Fibroblast of skin of back (primary cell): Measurements from ENCODE around the gene CDC16.
"Not testable (repeated sequence)": the region's sequence is repeated elsewhere in the genome, so short reads cannot be mapped to it uniquely, and the experiment has no call there.

ENCODE experiments used
- DNase-seq: peaks from one replicate; pipeline ENCODE4 v3.0.0-alpha.2; 2013

The CDC16 gene

DNA sequence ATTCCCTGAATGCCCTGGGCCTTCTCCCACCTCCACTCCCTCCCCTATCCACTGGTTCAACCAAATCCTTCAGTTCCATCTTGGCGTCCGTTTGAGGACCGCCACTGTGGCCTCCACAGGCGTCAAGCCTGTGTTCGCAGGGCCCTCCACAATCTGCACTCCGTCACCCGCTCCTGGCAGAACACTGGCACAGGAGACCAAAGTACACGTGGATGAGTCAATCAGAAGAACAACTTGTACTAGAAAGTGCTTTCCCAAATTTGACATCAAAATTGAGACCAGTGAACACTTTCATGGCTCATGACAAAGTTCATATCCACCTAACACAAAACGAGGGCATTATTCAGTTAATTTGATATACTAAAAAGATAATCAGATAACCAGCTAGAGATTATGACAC is 6.5 kb upstream of the CDC16 start:
- no peak for DNase-seq

DNA sequence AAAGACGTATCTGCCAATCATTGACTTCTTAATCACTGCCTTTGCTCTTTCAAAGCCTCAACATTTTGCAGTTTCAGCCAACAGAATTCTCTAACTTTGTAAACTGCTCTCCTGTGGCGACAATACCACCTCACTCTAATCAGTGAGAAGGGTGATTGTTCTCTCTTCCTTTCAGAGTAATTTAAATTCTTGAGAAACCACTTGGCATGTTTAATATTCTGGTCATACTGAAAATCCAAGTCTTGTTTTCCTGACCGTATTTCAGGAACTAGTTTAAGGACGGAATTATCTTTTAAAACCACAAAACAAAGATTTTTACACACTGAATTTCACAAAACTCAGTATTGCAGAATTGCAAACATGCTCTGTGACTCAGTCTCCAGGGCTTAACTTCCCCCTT is 5.2 kb upstream of the CDC16 start:
- DNase-seq: no peak

DNA sequence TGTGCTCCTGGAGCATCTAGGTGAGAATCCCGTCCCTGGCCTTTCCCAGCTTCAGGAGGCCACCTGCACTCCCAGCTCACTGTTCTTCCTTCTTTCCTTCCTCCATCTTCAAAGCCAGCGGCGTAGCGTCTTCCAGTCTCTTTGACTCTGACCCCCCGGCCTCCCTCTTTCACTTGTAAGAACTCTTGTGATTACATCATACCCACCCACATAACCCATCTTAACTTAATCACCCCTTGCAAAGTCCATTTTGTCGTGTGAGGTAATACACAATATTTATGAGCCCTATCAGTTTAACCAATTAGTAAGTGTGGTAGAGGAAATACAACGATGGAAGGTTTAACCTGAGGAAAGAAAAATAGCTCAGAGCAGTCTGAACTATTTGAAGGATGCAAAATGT is 4.6 kb upstream of the CDC16 start:
- peak; percentile 15 for DNase-seq

DNA sequence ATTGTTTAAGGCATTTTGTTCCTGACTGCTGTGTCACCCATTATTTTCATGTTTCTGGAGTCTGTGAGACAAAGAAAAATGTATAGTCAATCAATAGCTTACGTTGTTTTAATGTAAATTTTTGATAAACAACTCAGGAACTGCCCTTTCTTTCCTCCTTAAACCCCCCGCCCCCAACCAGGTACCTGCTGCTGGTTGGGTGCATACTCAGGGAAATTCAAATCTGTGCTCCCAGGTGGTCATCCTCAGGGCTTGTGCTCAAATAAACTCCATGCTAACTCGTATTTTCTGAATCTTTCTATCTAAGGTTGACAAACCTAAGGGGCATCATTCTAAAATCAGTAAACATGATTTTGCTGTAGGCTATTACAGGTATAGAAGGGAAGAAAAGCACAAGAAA is 4.1 kb upstream of the CDC16 start:
- DNase-seq: no peak

DNA sequence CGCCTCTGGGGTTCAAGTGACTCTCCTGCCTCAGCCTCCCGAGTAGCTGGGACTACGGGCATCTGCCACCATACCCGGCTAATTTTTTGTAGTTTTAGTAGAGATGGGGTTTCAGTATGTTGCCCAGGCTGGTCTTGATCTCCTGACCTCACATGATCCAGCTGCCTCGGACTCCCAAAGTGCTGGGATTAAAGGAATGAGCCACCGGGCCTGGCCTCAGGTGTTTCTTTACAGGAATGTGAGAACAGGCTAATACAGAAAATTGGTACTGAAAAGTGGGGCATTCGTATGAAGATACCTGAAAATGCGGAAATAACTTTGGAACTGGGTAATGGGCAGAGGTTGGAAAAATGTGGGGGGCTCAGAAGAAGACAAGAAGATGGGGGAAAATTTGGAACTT is 2.8 kb upstream of the CDC16 start:
- no peak for DNase-seq

DNA sequence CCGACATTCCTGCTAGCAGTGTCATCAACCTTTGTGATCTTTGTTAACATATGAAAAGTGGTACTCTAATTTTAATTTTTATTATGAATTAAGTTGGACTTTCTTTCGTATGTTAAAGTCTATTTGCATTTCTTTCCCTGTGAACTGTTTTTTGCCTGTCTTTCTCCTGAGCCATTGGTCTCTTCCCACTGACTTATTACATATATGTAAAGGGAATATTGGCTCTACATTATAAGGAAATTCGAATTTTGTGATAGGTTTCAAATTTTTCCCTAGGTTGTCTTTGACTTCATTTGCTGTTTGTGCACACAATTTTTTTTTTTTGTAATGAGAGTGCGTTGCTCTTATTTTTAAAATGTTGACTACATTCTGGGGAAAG is 442 bp upstream of the CDC16 start:
- DNase-seq: no peak

DNA sequence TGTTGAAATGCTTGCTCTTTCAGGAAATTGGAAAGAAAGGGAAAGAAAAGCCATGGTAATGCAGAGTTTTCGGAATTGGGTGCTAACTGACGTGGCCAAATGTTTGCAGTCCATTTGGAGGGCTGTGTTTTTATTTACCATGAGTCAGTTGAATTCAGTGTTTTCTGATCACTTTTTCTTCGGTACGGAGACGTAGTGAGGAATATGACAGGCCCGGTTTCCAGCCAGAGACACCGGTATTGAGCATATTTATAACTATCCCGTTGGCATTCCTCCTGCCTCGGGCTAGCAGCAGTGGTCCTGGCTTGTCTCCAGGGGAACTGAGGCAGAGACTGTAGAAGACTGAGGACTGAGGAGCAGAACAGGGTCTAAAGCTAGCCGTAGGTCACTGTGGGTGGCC is 1.0 kb downstream of the CDC16 start:
- no peak for DNase-seq

DNA sequence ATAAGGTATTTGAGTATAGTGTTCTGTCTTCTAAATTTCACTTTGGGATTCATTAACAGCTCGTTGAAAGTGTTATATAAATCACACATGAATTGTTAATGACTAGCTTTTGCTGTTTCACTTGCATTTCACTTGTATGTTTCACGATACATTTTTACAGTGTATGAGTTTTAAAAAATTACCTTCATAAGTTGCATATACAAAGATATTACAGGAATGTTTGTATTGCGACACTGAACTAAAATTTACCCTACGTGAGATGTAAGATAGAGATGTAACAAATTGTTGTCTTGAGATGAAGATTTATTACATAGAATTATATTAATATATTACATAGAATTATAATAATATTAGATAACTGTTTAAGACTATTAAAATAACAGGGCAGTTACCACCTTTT is 1.5 kb downstream of the CDC16 start:
- DNase-seq: no peak

DNA sequence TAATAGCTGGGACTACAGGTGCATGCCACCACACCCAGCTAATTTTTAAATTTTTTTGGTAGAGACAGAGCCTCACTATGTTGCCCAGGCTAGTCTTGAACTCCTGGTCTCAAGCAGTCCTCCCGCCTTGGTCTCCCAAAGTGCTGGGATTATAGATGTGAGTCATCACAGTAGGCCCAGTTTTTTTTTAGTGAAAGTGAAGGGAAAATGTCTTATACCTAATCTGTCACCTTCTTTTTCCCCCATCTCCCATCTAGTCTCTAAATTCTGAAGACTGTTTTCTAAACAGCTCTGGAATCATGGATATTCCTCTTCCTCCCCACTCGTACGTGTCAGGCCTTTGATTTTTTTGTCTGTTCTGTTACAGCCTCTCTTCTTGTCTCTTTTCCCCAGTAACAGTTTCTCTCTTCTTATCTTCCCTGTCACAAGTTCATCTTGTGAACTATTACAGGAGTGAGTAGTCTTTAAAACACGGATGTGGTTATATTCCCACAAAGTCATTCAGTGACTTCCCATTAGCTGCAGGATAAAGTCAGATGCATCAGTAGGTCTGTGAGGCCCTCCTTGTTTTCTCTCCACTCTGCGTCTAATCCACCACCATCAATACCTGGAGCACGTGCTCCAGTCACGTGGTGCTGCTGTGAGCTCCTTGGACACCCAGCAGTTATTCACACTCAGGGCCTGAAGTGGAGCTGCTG is 2.9 kb downstream of the CDC16 start:
- DNase-seq: no peak

DNA sequence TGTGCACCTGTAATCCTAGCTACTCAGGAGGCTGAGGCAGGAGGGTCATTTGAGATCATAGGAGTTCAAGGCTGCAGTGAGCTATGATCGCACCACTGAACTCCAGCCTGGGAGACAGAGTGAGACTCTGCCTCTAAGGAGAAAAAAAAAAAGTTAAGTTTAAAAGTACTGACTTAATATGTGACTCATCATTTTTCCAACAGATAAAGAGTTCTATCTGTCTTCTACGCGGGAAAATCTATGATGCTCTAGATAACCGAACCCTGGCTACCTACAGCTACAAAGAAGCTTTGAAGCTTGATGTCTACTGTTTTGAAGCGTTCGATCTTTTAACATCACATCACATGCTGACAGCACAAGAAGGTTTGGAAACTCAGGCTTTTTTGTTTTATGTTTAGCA is 7.2 kb downstream of the CDC16 start:
- no peak for DNase-seq

DNA sequence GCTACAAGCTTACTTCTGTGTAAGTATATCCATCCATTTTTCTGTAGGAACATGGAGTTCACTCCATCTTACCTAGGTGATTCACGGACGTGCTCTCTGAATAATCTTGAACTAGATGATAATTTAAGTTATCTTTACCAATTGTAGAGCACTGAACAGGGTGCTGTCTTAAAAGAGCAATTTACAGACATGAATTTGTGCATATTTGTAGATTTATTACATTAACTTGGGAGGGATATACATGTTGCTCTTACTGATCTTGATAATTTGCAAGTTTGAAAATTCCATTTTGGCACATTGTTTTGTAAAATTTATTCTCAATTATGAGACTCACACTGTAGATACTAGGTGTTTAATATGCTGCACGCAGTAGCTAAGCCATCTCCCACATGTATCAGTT is 9.3 kb downstream of the CDC16 start:
- DNase-seq: no peak

DNA sequence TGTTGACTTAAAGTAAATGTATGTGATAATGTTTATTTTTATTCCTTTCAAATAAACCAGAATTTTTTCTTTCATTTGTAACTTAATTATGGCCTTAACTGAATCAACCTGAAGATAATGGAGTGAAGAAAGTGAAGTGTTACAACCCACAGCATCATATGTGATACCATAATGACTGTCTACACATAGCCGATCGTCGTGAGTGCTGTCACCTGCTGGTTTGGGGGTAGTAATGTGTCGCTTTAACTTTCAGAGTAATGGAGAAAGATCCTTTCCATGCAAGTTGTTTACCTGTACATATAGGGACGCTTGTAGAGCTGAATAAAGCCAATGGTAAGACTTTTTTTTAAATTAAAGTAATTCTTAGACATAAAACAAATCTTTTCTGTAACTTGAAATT is 9.9 kb downstream of the CDC16 start:
- no peak for DNase-seq

DNA sequence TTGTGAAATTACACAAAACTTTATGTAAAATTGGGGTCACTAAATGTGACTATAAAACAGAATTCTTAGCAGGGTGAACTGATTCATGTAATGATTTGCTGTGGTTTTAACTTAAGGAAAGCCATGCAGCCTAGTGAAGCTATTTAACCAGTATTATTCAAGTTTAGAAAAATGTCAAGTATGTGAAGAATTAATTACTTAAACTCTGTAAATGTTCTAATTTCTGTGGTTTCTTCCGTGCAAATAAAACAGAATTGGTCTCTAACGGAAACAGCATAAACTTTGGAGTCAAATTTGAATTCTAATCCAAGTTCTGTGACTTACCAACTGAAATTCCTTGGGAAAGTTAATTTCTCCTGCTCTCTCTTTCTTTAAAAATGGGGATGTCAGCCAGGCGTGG is 13.3 kb downstream of the CDC16 start:
- peak; percentile 75 for DNase-seq

DNA sequence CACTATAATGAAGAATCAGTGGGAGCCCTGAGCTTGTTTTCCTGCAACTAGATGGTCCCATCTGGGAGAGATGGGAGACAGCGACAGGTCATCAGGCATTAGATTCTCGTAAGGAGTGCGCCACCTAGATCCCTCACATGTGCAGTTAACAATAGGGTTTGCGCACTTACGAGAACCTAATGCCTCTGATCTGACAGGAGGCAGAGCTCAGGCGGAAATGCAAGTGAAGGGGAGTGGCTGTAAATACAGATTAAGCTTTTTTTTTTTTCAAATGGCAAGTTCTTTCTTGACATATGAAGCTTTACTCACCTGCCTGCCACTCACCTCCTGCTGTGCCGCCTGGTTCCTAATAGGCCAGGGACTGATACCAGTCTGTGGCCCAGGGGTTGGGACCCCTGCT is 14.4 kb downstream of the CDC16 start:
- no peak for DNase-seq

DNA sequence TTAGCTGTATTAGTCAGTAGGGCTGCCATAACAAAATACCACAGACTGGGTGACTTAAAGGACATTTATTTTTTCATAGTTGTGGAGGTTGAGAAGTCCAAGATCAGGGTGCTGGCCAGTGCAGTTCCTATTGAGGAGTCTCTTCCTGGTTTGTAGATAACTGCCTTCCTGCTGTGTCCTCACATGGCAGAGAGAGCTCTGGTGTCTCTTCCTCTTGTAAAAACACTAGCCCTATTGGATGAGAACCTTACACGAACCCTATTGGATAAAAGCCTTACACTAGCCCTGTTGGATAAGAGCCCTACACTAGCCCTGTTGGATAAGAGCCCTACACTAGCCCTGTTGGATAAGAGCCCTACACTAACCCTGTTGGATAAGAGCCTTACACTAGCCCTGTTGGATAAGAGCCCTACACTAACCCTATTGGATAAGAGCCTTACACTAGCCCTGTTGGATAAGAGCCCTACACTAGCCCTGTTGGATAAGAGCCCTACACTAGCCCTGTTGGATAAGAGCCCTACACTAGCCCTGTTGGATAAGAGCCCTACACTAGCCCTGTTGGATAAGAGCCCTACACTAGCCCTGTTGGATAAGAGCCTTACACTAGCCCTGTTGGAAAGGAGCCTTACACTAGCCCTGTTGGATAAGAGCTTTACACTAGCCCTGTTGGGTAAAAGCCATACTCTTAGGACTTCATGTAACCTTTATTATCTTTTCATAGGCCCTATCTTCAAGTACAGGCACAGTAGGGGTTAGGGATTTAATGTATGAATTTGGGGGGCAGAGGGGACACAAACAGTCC is 17.1 kb downstream of the CDC16 start:
- DNase-seq: not testable (repeated sequence)

DNA sequence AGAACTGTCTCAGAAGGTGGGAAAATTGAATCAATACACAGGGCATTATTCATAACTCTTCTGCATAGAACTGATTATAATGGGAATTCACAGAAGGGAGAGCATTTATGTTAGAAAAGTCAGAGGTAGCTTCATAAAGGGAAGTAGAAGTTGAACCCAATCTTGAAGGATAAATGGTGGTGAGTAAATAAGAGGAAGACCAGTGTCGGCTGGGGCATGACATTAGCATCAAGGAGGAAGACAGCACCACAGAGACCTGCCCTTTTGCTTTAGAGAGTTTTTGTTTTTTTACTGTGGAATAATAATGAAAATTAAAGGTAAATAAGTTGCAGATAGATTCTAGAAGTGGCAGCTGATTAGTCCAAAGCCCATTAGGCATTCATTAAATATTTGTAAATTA is 21.9 kb downstream of the CDC16 start:
- no peak for DNase-seq

DNA sequence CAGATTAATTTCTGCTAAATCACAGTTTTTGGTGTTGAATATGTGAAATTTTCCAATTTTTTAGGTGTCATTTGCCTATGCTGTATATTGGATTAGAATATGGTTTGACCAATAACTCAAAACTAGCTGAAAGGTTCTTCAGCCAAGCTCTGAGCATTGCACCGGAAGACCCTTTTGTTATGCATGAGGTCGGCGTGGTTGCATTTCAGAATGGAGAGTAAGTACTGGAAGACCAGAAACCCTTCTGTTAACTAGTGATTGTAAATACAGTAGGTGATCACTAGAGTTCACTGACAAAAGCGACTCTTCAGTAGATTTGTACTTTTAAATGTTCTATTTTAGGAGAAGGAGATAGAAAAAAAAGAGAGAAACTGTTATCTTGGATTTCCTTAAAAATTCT is 22.3 kb downstream of the CDC16 start:
- no peak for DNase-seq

DNA sequence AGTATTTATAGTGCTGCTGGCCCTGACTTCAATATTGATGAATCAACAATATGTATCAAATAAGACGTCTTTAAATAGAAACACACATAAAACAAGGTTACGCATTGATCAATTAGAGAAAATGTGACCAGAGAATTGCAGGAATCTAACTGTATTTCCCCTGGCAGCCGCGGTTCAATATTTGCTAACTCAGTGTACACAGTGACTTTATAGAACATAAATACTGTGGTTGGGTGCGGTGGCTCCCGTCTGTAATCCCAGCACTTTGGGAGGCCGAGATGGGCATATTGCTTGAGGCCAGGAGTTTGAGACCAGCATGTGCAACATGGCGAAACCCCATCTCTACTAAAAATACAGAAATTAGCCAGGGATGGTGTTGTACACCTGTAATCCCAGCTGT is 23.9 kb downstream of the CDC16 start:
- DNase-seq: no peak

DNA sequence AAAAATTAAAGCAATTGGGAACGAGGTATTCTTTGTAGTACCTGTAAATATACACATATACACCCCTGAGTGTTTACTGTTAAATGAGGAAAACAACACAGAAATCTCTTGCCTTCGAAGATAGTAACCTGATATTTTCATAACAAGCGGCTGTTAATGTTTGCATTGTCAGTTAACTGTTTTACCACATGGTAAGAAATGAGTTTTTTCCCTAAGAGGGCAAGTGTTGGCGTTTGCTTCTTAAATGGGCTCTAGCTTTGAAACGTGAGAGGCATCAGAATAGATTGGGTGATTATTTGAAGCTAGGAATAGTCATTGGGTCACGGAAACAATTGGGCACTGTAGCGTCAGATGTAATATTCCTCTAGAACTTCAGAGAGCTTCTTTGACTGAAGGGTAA is 24.7 kb downstream of the CDC16 start:
- DNase-seq: no peak

DNA sequence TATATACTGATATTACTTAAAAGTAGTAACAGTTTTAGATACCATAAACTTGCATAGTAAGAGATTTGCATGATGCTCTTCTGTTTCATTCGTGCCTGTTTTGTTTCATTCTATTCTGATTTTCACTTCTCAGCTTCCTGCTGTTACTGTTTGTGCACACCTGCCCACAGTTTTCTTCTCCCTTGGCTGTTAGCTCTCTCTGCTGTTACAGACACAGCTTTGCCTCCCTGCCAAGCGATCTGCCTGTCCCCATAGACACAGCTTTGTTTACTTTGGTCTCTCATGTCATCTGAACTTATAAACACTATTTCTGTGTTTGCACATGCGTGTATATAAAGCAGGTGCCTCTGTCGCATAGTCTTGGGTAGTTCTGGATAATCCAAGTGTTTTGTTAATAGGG is 25.3 kb downstream of the CDC16 start:
- no peak for DNase-seq

DNA sequence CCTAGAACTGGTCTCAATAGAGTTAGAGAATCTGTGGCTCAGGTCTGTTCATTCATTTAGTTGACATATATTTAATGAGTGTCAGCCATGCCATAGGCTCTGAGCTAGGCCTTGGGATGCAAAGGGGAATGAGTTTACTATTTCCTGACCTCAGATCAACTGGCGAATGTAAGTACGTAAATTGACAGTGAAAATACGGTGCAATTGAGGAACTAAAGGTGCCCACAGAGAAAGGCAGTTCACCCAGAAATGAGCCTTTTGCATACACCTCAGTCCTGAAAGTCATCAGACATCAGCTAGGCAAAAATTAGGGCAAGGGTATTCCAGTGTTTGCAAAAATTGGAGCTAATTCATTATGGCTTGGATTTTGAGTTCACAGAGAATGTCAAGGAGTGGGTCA is 26.1 kb downstream of the CDC16 start:
- DNase-seq: no peak

DNA sequence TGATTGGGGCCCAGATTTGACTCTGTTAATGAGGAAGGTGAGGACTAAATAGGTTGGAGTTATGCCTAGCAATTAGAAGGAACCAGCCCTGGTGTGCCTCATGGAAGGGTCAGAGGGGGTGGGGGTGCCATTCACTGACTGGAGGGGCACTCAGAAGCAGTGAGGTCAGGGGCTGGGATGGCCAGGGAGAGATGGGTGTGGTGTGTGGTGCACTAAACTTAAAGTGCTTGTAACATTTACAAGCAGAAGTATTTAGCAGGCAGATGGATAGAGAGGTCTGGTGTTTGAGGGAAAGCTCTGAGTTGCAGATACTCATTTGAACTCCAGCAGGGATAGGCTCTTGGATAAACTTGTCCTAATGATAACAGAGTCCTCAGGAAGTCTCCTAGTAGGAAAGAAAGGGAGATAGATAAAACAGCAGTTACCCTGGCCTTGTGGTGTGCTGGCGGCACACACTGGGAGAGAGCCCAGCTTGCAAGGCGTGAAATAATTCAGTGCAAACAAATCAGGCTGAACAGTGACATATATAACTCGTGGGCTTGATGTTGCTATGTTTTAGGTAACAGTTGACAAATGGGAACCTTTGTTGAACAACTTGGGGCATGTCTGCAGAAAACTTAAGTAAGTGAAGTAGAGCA is 26.8 kb downstream of the CDC16 start:
- no peak for DNase-seq

DNA sequence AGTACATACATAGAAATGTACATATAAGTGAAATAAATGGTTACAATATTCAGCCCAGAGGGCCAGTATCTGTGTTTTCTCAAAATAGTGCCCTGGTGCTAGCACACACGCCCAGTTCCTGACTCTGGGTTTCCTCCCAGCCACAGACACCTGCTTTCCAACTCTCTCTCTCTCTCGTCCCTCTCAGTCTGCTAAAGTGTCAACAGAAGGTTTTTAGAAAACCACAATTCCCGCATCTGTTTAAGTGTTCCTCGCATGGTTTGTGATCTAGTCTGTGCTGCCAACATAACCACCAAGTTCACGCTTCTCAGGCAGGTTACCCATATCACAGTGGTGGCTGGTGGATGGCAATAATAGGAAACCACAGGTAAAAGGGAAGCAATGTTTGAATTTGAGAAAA is 28.9 kb downstream of the CDC16 start:
- no peak for DNase-seq

DNA sequence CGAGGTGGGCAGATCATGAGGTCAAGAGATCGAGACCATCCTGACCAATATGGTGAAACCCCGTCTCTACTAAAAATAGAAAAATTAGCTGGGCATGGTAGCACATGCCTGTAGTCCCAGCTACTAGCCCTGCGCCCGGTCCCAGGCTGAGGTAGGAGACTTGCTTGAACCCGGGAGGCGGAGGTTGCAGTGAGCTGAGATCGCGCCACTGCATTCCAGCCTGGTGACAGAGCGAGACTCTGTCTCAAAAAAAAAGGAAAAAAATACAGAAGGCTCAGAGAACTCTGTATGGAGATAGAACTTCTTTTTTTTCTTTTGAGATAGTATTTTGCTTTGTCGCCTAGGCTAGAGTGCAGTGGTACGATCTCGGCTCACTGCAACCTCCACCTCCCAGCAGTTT is 29.6 kb downstream of the CDC16 start:
- DNase-seq: peak; percentile 51
